RPMI7951 (cell line): ENCODE measurements around the gene CDH13. TPM values are rescaled to one million over a fixed set of nuclear protein-coding genes. Genes with fewer than 3 reads are reported as not detected.

ENCODE experiments used
- DNase-seq: peaks from one replicate; pipeline ENCODE4 v3.0.0-alpha.2; 2012; ENCODE audit warnings: low read depth
- total RNA-seq: library from RNA; depleted of rRNA; stranded (reverse); fragments of >200 nt; shearing (Covaris generic); gene quantifications from 2 replicates; pipeline ENCODE4 v1.2.3, GENCODE V29; 2014

The CDH13 gene
- total RNA-seq, 1 experiment from 2014 or later: 65.6 TPM

GRCh38 chr16:82741073-82741615, 114.4 kb downstream of the CDH13 start:
- DNase-seq: peak; percentile 91

DNA sequence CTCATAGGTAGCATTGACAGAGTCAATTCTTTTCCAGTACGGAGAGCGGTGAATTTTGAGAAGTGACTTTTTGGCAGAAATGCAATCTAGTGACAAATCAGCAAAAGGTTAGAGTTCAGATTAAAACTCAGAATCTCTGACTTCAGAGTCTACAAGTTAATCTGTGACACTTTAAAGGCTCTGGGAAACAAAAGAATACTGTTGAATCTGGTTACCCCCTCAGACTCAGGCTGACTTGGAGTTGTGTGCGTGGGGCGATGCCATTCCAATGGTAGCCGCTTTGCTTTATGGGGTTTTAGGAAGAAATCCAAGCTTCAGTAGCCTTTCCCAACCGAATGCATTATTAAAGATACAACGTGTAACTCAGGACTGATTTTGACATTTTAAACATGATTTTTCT, 118.2 kb downstream of the CDH13 start:
- DNase-seq: no peak

DNA sequence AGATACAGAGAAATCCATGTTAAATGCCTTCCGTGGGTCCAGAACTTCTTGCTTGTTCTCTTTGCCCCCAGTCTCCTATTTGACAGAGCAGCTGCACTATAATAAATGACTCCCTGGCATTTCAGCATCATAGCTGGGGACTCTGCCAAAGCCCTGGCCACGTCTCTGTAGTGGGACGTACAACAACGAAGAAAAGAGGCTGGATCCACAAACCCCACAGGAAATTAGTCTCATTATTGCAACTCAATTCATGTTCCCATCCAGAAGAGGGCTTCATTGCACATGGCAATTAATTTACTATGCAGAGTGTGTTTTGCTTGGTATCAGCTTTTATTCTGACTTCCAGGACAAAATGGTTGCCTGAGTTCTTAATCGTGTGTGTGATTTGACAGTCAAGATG, 121.3 kb downstream of the CDH13 start:
- DNase-seq: peak; percentile 93

- DNase-seq: peak; percentile 59
These were observed 123.3 kb downstream of the CDH13 start for GRCh38 chr16:82750068-82750467.

DNA sequence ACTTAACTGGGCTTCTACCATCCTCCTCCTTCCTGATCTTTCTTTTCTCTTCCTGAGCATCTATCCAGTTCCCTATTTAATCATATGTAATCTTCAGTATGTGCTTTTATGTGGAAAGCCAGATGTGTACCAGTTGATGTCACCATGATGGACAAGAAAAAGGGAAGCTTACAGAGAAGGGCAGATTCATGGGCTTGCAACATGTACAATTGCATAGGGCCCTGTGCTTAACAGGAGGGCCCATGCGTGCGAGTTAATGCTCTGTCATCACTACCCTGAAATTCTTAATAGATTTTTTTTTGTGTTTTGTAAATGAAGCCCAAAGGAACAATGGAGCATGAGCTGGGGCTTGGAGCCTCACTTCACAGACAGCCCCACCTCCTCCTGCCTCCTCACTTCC, 124.3 kb downstream of the CDH13 start:
- no peak for DNase-seq

- no peak for DNase-seq
These were observed 125.4 kb downstream of the CDH13 start for GRCh38 chr16:82752172-82752571.

DNA sequence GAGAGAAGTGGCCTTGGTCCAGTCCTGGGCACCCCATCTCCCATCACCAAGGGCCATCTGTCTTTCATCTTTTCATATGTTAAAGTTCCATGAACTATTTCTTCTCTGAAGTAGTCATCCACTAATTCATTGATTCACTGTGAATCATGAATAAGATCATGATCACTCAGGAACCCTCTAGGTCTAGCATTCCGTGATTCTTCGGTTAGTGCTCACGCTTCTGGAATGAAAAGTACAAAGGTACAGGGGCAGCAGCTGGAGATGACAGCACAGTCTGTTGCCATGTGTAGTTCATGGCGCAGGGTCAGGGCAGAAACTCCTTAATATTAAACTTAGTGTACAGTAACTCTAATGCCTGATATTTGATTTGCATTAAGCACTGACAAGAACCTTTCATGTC, 127.1 kb downstream of the CDH13 start:
- peak; percentile 72 for DNase-seq

DNA sequence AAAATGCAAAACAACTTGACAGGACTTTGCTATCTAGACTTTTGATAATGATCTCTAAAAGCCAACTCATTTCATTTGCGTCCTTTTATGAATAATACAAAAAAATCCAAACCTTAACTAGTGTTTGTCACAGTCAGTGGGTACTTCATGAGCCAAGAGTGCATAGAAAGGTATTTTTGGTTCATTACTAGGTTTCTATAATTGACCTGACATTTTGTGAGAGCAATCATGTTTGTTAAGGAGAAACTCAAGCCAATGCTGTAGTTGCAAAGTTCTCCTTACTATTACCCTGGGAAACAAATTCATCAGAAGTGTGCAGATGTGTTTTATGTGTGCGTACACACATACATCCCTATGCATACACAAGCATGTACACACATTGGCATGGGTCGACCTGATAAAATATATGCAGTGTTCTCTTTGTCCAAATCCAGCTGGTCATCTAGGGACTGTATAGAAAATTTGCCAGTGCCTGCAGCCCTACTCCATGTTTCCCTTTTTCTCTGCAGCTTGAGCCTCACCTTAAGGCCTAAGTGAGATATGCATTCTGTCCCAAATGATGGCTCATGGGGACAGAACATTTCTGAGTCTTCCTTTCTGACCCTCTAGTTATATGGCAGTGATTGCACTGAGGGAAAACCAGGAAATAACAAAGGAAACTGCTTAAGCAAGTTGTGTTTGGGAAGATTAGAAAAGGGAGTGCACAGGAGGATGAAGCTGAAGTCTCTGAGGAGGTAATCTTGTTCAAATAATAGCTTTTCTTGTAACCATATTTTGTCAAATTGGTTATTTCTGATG, 128.1 kb downstream of the CDH13 start:
- no peak for DNase-seq

DNA sequence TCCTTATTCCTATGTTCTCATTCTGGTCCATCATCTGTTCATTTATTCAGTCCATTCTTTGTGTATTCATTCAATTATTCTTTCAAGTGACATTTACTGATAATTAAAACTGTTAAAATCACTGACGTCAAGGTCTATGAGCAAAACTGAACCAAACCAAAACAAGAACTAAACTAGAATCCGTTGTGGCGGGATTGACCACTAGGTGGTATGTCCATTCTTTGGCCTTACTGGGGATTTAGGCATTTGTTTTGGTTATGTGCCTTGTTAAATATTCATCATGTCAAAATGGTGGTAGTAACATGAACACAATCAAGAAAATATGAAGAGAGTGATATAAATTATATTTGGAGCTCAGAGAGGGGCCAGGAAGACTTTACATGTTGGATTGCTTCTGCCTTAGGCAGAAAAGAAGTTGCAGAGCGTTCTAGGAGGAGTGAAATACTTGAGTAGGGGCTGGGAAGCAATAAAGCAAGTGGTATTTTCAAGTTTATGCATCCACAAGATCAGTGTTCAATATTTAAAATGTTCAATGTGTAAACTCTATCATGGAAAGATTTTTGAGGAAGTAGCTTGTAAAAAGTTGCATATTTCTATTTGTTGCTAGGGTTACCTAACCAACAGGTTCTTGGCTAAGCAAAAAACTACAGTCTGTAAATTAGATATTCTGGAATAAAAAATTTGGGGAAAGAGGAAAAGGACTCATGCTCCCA, 129.0 kb downstream of the CDH13 start:
- DNase-seq: peak; percentile 53

GRCh38 chr16:82756283-82756599, 129.5 kb downstream of the CDH13 start:
- peak; percentile 42 for DNase-seq

DNA sequence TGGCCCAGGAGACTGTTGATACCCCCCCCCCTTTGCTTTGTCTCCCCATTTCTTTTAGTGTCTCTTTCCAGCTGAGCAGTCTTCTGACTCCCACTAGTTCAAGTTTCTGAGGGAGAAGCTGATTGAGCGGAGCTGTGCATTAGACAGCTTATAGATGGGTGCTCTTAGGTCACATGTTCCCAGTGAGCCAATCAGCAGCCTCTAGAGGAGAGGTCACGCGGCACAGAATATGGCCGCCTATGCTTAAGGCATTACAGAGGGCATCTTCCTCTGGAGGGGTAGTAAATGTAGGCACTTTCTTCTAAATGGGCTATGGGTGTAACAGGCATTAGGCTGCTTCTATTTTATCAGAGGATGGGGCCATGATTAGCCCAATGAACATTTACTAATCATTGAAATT, 131.6 kb downstream of the CDH13 start:
- DNase-seq: no peak

DNA sequence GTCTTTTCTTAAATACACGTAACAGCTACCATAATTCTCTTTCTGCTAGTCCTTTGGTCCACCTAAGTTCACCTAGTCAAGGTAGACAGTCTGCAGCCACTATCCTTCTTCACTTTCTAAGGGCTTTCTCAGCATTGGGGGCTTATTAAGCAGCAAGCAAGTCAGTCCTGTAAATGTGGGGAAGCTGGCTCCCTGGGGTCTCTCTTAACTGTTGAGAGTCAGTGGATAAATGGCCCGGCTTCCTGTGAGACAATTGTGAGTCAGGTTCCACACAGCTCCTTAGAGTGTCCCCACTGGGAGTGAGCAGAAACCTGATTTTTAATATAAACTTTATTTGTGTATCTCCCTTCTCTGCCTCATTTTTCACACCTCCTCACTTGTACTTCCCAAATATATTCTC, 132.1 kb downstream of the CDH13 start:
- no peak for DNase-seq

- peak; percentile 75 for DNase-seq
These were observed 134.5 kb downstream of the CDH13 start for GRCh38 chr16:82761236-82761635.

DNA sequence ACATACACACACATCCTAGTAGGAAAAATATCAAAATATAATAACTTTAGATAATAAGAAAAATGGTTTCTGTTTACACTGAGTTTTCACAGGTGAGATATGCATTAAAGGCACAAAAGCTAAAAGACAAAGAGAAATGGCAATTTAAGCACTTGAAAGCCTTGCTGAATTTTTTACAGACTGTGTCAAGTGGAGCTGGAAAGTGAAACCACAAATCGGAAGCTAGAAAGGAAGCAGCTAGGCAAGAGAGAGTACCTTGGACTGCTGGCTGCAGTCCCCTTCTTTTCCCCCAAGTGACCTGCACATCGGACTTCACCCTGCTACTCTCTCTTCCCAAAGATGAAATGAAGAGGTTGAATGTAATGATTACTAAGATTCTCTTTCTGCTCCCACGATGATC, 135.1 kb downstream of the CDH13 start:
- peak; percentile 71 for DNase-seq

DNA sequence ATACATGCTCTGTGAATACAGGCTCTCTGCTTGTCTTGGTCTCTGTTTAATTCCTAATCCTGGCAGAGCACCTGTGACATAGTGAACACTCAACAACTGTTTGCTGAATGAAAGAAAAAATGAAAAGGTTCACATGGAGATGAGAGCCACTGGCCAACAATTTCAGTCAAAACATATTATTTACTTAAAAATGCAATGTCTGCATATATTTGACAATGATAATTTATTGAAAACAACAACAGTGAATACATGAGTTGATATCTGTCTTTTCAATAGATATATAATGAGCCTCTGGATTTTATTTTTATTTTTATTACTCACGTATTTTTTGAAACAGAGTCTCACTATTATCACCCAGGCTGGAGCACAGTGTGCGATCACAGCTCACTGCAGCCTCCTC, 136.6 kb downstream of the CDH13 start:
- DNase-seq: no peak

GRCh38 chr16:82767198-82767597, 140.4 kb downstream of the CDH13 start:
- DNase-seq: no peak

GRCh38 chr16:82767808-82768207, 141.0 kb downstream of the CDH13 start:
- DNase-seq: no peak

DNA sequence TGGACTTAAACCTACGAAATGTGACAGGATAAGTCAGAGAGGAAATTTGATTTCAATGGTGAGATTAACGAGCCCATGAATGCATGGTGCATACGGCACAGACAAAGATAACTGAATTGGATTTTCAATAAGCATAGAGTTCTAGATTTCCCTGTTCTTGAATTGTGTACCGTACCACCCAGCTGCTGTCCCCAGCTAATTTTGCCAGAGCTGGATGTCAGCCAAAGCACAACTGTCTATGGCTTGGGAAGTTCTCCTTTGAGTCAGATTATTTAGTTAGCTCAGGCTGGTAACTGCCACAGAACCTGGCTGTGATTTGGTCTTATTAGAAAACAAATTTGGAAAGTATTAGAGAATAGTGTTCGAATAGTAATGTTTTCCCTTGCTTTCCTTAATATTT, 143.1 kb downstream of the CDH13 start:
- peak; percentile 34 for DNase-seq

GRCh38 chr16:82772215-82772614, 145.4 kb downstream of the CDH13 start:
- no peak for DNase-seq

GRCh38 chr16:82773018-82773417, 146.2 kb downstream of the CDH13 start:
- DNase-seq: peak; percentile 73

GRCh38 chr16:82776470-82777146, 149.8 kb downstream of the CDH13 start:
- no peak for DNase-seq

- no peak for DNase-seq
These were observed 156.0 kb downstream of the CDH13 start for GRCh38 chr16:82782715-82783251.
